Measurements from ENCODE around the gene KMT2A.

KMT2A gene

GRCh38 chr11:118488480-118489109, 52.3 kb downstream of the KMT2A start:
- peak; percentile 83 for DNase-seq

GRCh38 chr11:118491041-118491440, 54.7 kb downstream of the KMT2A start:
- DNase-seq = no peak

GRCh38 chr11:118497831-118498230, 61.5 kb downstream of the KMT2A start:
- DNase-seq = no peak

- DNase-seq = no peak
Observed at GRCh38 chr11:118503216-118503615, 66.9 kb downstream of the KMT2A start.

- DNase-seq = no peak
Observed at GRCh38 chr11:118511601-118512000, 75.3 kb downstream of the KMT2A start.

- peak; percentile 75 for DNase-seq
Observed at GRCh38 chr11:118514103-118514502, 77.8 kb downstream of the KMT2A start.

- DNase-seq = no peak
Observed at GRCh38 chr11:118519549-118519948, 83.3 kb downstream of the KMT2A start.

GRCh38 chr11:118521892-118522311, 85.6 kb downstream of the KMT2A start:
- DNase-seq = no peak

GRCh38 chr11:118522571-118523072, 86.3 kb downstream of the KMT2A start:
- DNase-seq = peak; percentile 61

GRCh38 chr11:118524356-118524755, 88.1 kb downstream of the KMT2A start:
- no peak for DNase-seq

- DNase-seq = no peak
Observed at GRCh38 chr11:118524757-118525470, 88.6 kb downstream of the KMT2A start.

- DNase-seq = no peak
Observed at GRCh38 chr11:118526688-118527087, 90.4 kb downstream of the KMT2A start.

GRCh38 chr11:118527109-118527508, 90.8 kb downstream of the KMT2A start, which contains the start of gene TTC36:
TSS of gene TTC36 (plus strand) at chr11:118527474. CDS start at chr11:118527495, 21 bp downstream.
- no peak for DNase-seq

- no peak for DNase-seq
Observed at GRCh38 chr11:118528511-118528910, 92.2 kb downstream of the KMT2A start.

- DNase-seq = peak; percentile 46
Observed at GRCh38 chr11:118529584-118530175, 93.4 kb downstream of the KMT2A start.

GRCh38 chr11:118530180-118530682, 93.9 kb downstream of the KMT2A start:
- DNase-seq = no peak

GRCh38 chr11:118530683-118531596, 94.6 kb downstream of the KMT2A start, which contains the start of gene TMEM25:
TSS of gene TMEM25 (plus strand) at chr11:118531192. CDS start at chr11:118531802, 610 bp downstream.
- DNase-seq = peak; percentile 84

GRCh38 chr11:118531597-118532084, 95.3 kb downstream of the KMT2A start:
- no peak for DNase-seq

- no peak for DNase-seq
Observed at GRCh38 chr11:118532091-118532490, 95.8 kb downstream of the KMT2A start.

- no peak for DNase-seq
Observed at GRCh38 chr11:118532852-118533768, 96.8 kb downstream of the KMT2A start.
